ENCODE results near the gene TBL1X. TPM values are rescaled to one million over a fixed set of nuclear protein-coding genes. Genes with fewer than 3 reads are reported as not detected.

TBL1X gene
- total and polyA plus RNA-seq, 2 experiments from 2014 or later: 8.7 to 26.9 TPM

DNA sequence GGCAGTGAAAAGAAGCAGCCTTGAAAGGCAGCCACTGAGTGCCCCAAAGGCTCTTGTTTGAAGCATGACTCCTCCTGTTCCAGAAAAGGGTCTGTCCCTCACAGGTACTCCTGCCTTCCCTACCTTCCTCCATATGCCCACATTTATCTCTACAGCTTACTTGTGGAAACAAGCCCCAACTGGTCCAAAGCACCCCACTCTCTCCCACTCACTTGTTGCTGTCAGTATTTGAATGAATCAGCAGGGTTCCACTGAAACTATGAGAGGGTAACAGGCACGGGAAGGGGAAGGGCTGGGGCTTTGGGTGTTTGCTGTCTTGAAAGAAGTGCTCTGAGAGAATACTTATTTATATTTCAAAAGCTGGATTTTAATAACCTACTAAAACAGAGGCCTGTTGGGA lies 265.9 kb downstream of the TBL1X start:
- Histone ChIP-seq H3K27me3 (ENCODE audit: insufficient read depth) (no peaks in the 10 kb centered on the region), H3K4me1 (ENCODE audit: insufficient read depth) (no peaks in the 10 kb centered on the region), H3K4me2 (no peak overlapping the region), H3K79me2 (replicated peaks; ENCODE audit: insufficient read depth) (no peaks in the 10 kb centered on the region), H3F3A (replicated peaks; ENCODE audit: low read depth) (no peaks in the 10 kb centered on the region), H3K36me3 (ENCODE audit: insufficient read depth) (peaks cover 4% of the 10 kb centered on the region; the same call in 1 of the 2 replicates), H4K20me1 (replicated peaks; ENCODE audit: insufficient read depth) (no peaks in the 10 kb centered on the region), H3K9me2 (ENCODE audit: insufficient read depth) (no peaks in the 10 kb centered on the region), H3K4me3 (no peak overlapping the region), H3K27ac (ENCODE audit: low read depth) (no peak overlapping the region), H2AFZ (no peak overlapping the region)
- H3K4me3 Mint-ChIP-seq: no peak overlapping the region
- H3K27me3 Mint-ChIP-seq (ENCODE audit: insufficient read depth, low read depth, poor library complexity): peaks cover 3% of the 10 kb centered on the region
- no peak overlapping the region for H3K27ac Mint-ChIP-seq
- H3K9me3 Mint-ChIP-seq: peaks cover 37% of the 10 kb centered on the region
- no peaks in the 10 kb centered on the region; the same call in 2 of the 3 replicates for H3K4me1 Mint-ChIP-seq
- H3K36me3 Mint-ChIP-seq (ENCODE audit: low read depth): peaks cover 62% of the 10 kb centered on the region
- no peak for ATAC-seq
- TF ChIP-seq STAT1 (IDR thresholded peaks at IDR 0.05; ENCODE audit: unreplicated experiment): no peak
- TF ChIP-seq JUNB (IDR thresholded peaks at IDR 0.05; ENCODE audit: unreplicated experiment): no peak
- no peak for TF ChIP-seq ZNF331 (CRISPR knock-in tag; IDR thresholded peaks at IDR 0.05; ENCODE audit: low read depth)
- no peak for TF ChIP-seq ZNF462 (CRISPR knock-in tag; IDR thresholded peaks at IDR 0.05)
- no peak for TF ChIP-seq NANOG (IDR thresholded peaks at IDR 0.05; ENCODE audit: borderline replicate concordance)
- no peak for DNase-seq (ENCODE audit: low spot score)

GRCh38 chrX:9737363-9737762 lies 272.5 kb downstream of the TBL1X start:
- H2AFZ ChIP-seq: no peak overlapping the region
- no peak overlapping the region for H3K27ac Mint-ChIP-seq
- H3K27ac ChIP-seq (ENCODE audit: low read depth): no peak overlapping the region
- no peaks in the 10 kb centered on the region for H3K27me3 ChIP-seq (ENCODE audit: insufficient read depth)
- H3K4me1 Mint-ChIP-seq: no peaks in the 10 kb centered on the region; the same call in 2 of the 3 replicates
- no peaks in the 10 kb centered on the region for H4K20me1 ChIP-seq (replicated peaks; ENCODE audit: insufficient read depth)
- H3K4me3 ChIP-seq: no peak overlapping the region
- ATAC-seq: no peak
- H3K36me3 Mint-ChIP-seq (ENCODE audit: low read depth): peaks cover 24% of the 10 kb centered on the region
- 0 out of 3 replicates have a peak, but pooled peaks cover 3% of the 10 kb centered on the region for H3K9me3 Mint-ChIP-seq
- H3K27me3 Mint-ChIP-seq (ENCODE audit: insufficient read depth, low read depth, poor library complexity): no peaks in the 10 kb centered on the region
- no peaks in the 10 kb centered on the region for H3K9me2 ChIP-seq (ENCODE audit: insufficient read depth)
- no peak for DNase-seq (ENCODE audit: low spot score)
- H3K79me2 ChIP-seq (replicated peaks; ENCODE audit: insufficient read depth): no peaks in the 10 kb centered on the region
- no peaks in the 10 kb centered on the region for H3K4me1 ChIP-seq (ENCODE audit: insufficient read depth)
- no peaks in the 10 kb centered on the region for H3F3A ChIP-seq (replicated peaks; ENCODE audit: low read depth)
- H3K36me3 ChIP-seq (ENCODE audit: insufficient read depth): peaks cover 4% of the 10 kb centered on the region; the same call in 1 of the 2 replicates
- H3K4me3 Mint-ChIP-seq: no peak overlapping the region
- H3K4me2 ChIP-seq: no peak overlapping the region
- no peak for TF ChIP-seq ZNF462 (CRISPR knock-in tag; IDR thresholded peaks at IDR 0.05)

All from GM23338 (cell line).